HL-60/S4 treated with phorbol 12-myristate 13-acetate at 8.2 ng/mL for 4 days and 3 days (cell line): Measurements from ENCODE around the gene SRSF10.
"Not testable (repeated sequence)": the region's sequence is repeated elsewhere in the genome, so short reads cannot be mapped to it uniquely, and the experiment has no call there.

Experiments used
- in situ Hi-C: fragments of 300-500 bp; cut with MboI; formaldehyde crosslinking; loops from 2 replicates; pipeline ENCODE4 v1.15.0; 2022; ENCODE audit warnings: low sequenced_read_pairs

Gene SRSF10

GRCh38 chr1:23959461-23960290 is 20.5 kb downstream of the SRSF10 start, which contains the start of gene PNRC2:
TSS of gene PNRC2 (plus strand) at chr1:23959828. CDS start at chr1:23961458, 1,630 bp downstream.
- in situ Hi-C loops = no loop called here

- in situ Hi-C loops = no loop called here
These were observed 21.2 kb downstream of the SRSF10 start for GRCh38 chr1:23958810-23959460.

GRCh38 chr1:23958040-23958809 is 21.9 kb downstream of the SRSF10 start:
- in situ Hi-C loops = not testable (repeated sequence)

- in situ Hi-C loops = no loop called here
These were observed 23.0 kb downstream of the SRSF10 start for GRCh38 chr1:23957096-23957495.

- in situ Hi-C loops = no loop called here
These were observed 27.1 kb downstream of the SRSF10 start for GRCh38 chr1:23953020-23953419.

- in situ Hi-C loops = no loop called here
These were observed 32.8 kb downstream of the SRSF10 start for GRCh38 chr1:23947366-23947765.

GRCh38 chr1:23936481-23937176 is 43.5 kb downstream of the SRSF10 start:
- in situ Hi-C loops = no loop called here

GRCh38 chr1:23931491-23931880 is 48.6 kb downstream of the SRSF10 start:
- in situ Hi-C loops = no loop called here

- in situ Hi-C loops = no loop called here
These were observed 49.2 kb downstream of the SRSF10 start for GRCh38 chr1:23930861-23931490.

- in situ Hi-C loops = no loop called here
These were observed 49.9 kb downstream of the SRSF10 start for GRCh38 chr1:23930270-23930669.

GRCh38 chr1:23928789-23929188 is 51.3 kb downstream of the SRSF10 start:
- in situ Hi-C loops = no loop called here

GRCh38 chr1:23927097-23927496 is 53.0 kb downstream of the SRSF10 start:
- in situ Hi-C loops = no loop called here

- in situ Hi-C loops = no loop called here
These were observed 54.8 kb downstream of the SRSF10 start for GRCh38 chr1:23925279-23925678.

GRCh38 chr1:23924601-23925000 is 55.5 kb downstream of the SRSF10 start:
- in situ Hi-C loops = no loop called here

GRCh38 chr1:23923592-23924499 is 56.3 kb downstream of the SRSF10 start:
- in situ Hi-C loops = no loop called here

GRCh38 chr1:23922321-23922943 is 57.7 kb downstream of the SRSF10 start:
- in situ Hi-C loops = no loop called here

- in situ Hi-C loops = loop anchor here (10.0 kb wide), 1 partner anchor 112 kb away; the partner anchor contains the start of gene GALE
These were observed 63.7 kb downstream of the SRSF10 start for GRCh38 chr1:23916209-23917131.

- in situ Hi-C loops = loop anchor here (10.0 kb wide), 1 partner anchor 111 kb away; the partner anchor contains the start of gene GALE
These were observed 64.7 kb downstream of the SRSF10 start for GRCh38 chr1:23915466-23915865.
